ENCODE data around the gene ZNF622. TPM values are rescaled to one million over a fixed set of nuclear protein-coding genes. Genes with fewer than 3 reads are reported as not detected.

ZNF622 gene
- total RNA-seq, 3 donors from 2014 or later (not counting 1 experiment from before 2014, with no cell fraction given): 36.3 to 45.9 (median 42.9) TPM

DNA sequence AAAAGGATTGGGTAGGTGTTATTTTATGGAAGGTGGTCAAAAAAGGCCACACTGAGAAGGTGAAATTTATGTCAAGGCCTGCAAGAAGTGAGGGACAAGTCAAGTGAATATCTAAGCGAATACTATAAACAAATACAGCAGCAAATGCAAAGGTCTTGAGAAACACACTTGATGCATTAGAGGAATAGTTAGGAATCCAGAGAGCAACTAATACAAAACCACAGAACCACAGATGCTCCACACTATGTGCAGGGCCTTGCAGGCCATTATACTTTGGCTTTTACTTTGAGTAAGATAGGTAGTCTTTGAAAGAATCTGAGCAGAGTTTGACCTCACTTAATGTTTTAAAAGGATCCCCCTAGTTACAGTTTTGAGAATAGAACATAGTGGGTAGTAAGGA is 4.6 kb downstream of the ZNF622 start:
- DNase-seq (no peak), ATAC-seq (no peak)
- Mint-ChIP-seq H3K4me1 (peaks cover 76 to 82% of the 10 kb centered on the region in 2 donors), H3K27ac (peak overlapping the region in 1 of 2 donors; percentile 53), H3K27me3 (ENCODE audit: low read depth in 2 of 2) (no peaks in the 10 kb centered on the region), H3K4me3 (peak overlapping the region; percentile 8), H3K36me3 (peaks cover 22% of the 10 kb centered on the region), H3K9me3 (no peaks in the 10 kb centered on the region)
- H3K27me3 ChIP-seq (ENCODE audit: control insufficient read depth, insufficient read depth, low read length): no peaks in the 10 kb centered on the region
- peaks cover 19% of the 10 kb centered on the region for H3K4me1 ChIP-seq (ENCODE audit: control insufficient read depth, insufficient read depth, low read length)
- H3K4me3 ChIP-seq (ENCODE audit: low read length): no peak overlapping the region
- WGBS (ENCODE audit: insufficient coverage): 100% methylated on average over 1 of the region's 1 CpG
- no peaks in the 10 kb centered on the region for H3K9me3 ChIP-seq (ENCODE audit: control insufficient read depth, insufficient read depth, low read length)
- TF ChIP-seq, protein P1, sequence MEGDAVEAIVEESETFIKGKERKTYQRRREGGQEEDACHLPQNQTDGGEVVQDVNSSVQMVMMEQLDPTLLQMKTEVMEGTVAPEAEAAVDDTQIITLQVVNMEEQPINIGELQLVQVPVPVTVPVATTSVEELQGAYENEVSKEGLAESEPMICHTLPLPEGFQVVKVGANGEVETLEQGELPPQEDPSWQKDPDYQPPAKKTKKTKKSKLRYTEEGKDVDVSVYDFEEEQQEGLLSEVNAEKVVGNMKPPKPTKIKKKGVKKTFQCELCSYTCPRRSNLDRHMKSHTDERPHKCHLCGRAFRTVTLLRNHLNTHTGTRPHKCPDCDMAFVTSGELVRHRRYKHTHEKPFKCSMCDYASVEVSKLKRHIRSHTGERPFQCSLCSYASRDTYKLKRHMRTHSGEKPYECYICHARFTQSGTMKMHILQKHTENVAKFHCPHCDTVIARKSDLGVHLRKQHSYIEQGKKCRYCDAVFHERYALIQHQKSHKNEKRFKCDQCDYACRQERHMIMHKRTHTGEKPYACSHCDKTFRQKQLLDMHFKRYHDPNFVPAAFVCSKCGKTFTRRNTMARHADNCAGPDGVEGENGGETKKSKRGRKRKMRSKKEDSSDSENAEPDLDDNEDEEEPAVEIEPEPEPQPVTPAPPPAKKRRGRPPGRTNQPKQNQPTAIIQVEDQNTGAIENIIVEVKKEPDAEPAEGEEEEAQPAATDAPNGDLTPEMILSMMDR (IDR thresholded peaks at IDR 0.05): no peak
- H3K36me3 ChIP-seq (ENCODE audit: control insufficient read depth, insufficient read depth, low read length): peaks cover 70% of the 10 kb centered on the region
- H3K27ac ChIP-seq (ENCODE audit: low read length): no peak overlapping the region
- intact Hi-C loops (cut with micrococcal nuclease): no loop called here

- intact Hi-C loops (cut with micrococcal nuclease): loop anchor here (5.0 kb wide), 1 partner anchor 1352 kb away; no protein-coding TSS in a partner anchor
- no peak overlapping the region for H3K4me3 Mint-ChIP-seq
- peaks cover 17% of the 10 kb centered on the region for H3K4me1 ChIP-seq (ENCODE audit: control insufficient read depth, insufficient read depth, low read length)
- H3K27me3 Mint-ChIP-seq (ENCODE audit: low read depth in 2 of 2): no peaks in the 10 kb centered on the region
- peaks cover 24% of the 10 kb centered on the region for H3K36me3 Mint-ChIP-seq
- TF ChIP-seq, protein P1 (IDR thresholded peaks at IDR 0.05): no peak
- peak overlapping the region; percentile 53 to 88 for H3K27ac Mint-ChIP-seq
- no peak overlapping the region for H3K27ac ChIP-seq (ENCODE audit: low read length)
- DNase-seq (no peak), ATAC-seq (no peak)
- no peaks in the 10 kb centered on the region for H3K27me3 ChIP-seq (ENCODE audit: control insufficient read depth, insufficient read depth, low read length)
- H3K9me3 Mint-ChIP-seq: no peaks in the 10 kb centered on the region
- peaks cover 86% of the 10 kb centered on the region for H3K36me3 ChIP-seq (ENCODE audit: control insufficient read depth, insufficient read depth, low read length)
- H3K4me1 Mint-ChIP-seq: peaks cover 75 to 82% of the 10 kb centered on the region in 2 donors
- H3K4me3 ChIP-seq (ENCODE audit: low read length): no peak overlapping the region
- H3K9me3 ChIP-seq (ENCODE audit: control insufficient read depth, insufficient read depth, low read length): no peaks in the 10 kb centered on the region
Measured at GRCh38 chr5:16459451-16459850, 6.1 kb downstream of the ZNF622 start.

- H3K4me3 Mint-ChIP-seq: no peak overlapping the region
- no peak for ATAC-seq
- WGBS (ENCODE audit: insufficient coverage): 54% methylated on average over 1 of the region's 1 CpG
- no peak for DNase-seq
- peaks cover 32% of the 10 kb centered on the region for H3K36me3 Mint-ChIP-seq
- Histone ChIP-seq H3K9me3 (ENCODE audit: control insufficient read depth, insufficient read depth, low read length) (no peaks in the 10 kb centered on the region), H3K4me1 (ENCODE audit: control insufficient read depth, insufficient read depth, low read length) (peaks cover 9% of the 10 kb centered on the region), H3K36me3 (ENCODE audit: control insufficient read depth, insufficient read depth, low read length) (peaks cover 82% of the 10 kb centered on the region), H3K27ac (ENCODE audit: low read length) (no peak overlapping the region), H3K4me3 (ENCODE audit: low read length) (no peak overlapping the region), H3K27me3 (ENCODE audit: control insufficient read depth, insufficient read depth, low read length) (no peaks in the 10 kb centered on the region)
- intact Hi-C loops (cut with micrococcal nuclease): loop anchor here (5.0 kb wide), 1 partner anchor 1351 kb away; no protein-coding TSS in a partner anchor
- H3K4me1 Mint-ChIP-seq: peaks cover 69 to 76% of the 10 kb centered on the region in 2 donors
- H3K27ac Mint-ChIP-seq: peak overlapping the region; percentile 88 to 96
- H3K9me3 Mint-ChIP-seq: no peaks in the 10 kb centered on the region
- H3K27me3 Mint-ChIP-seq (ENCODE audit: low read depth in 2 of 2): no peaks in the 10 kb centered on the region
- TF ChIP-seq, protein P1 (IDR thresholded peaks at IDR 0.05): no peak
Measured at GRCh38 chr5:16457853-16458252, 7.7 kb downstream of the ZNF622 start.

DNA sequence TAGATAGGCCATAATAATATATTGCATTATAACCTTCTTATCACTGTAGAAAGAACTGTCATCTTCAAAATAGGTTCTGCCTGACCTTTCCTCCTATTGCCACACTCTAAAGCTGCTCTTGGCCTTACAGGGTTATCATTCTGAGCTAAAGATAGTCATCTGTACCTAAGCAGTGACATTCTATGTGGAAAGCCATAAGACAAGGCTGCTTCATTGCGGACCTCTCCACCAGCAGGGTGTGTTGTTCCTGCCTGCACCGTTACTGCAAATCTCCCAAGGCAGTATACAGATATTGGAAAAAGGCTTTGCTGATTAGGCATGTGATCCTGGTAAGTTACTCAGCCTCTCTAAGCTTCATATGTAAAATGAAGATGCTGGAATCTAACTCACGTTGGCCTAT is 8.1 kb downstream of the ZNF622 start:
- Histone ChIP-seq H3K4me1 (ENCODE audit: control insufficient read depth, insufficient read depth, low read length) (peaks cover 9% of the 10 kb centered on the region), H3K36me3 (ENCODE audit: control insufficient read depth, insufficient read depth, low read length) (peaks cover 82% of the 10 kb centered on the region), H3K27me3 (ENCODE audit: control insufficient read depth, insufficient read depth, low read length) (no peaks in the 10 kb centered on the region), H3K4me3 (ENCODE audit: low read length) (no peak overlapping the region), H3K9me3 (ENCODE audit: control insufficient read depth, insufficient read depth, low read length) (no peaks in the 10 kb centered on the region), H3K27ac (ENCODE audit: low read length) (no peak overlapping the region)
- Mint-ChIP-seq H3K4me3 (no peak overlapping the region), H3K27ac (peak overlapping the region; percentile 88 to 96), H3K27me3 (ENCODE audit: low read depth in 2 of 2) (no peaks in the 10 kb centered on the region), H3K36me3 (peaks cover 34% of the 10 kb centered on the region), H3K9me3 (no peaks in the 10 kb centered on the region), H3K4me1 (peaks cover 71 to 77% of the 10 kb centered on the region in 2 donors)
- no peak for ATAC-seq
- DNase-seq: no peak
- intact Hi-C loops (cut with micrococcal nuclease): loop anchor here (5.0 kb wide), 1 partner anchor 1350 kb away; no protein-coding TSS in a partner anchor
- 84% methylated on average over 3 of the region's 3 CpGs for WGBS (ENCODE audit: insufficient coverage)
- TF ChIP-seq, protein P1 (IDR thresholded peaks at IDR 0.05): no peak
